DOHH2 (cell line): ENCODE results near the gene PKIB.

Experiments
- CTCF ChIP-seq: fragments of 200-600 bp; sonication (generic); IDR thresholded peaks from one replicate; pipeline ENCODE4 v1.5.1; 2014; ENCODE audit warnings: antibody characterized with exemption, mild to moderate bottlenecking, low read depth, low read length; ENCODE audit not compliant: poor library complexity, severe bottlenecking
- EZH2phosphoT487 ChIP-seq: fragments of 200-600 bp; sonication (generic); IDR thresholded peaks from 2 replicates; pipeline ENCODE4 v1.6.1; 2017; ENCODE audit warnings: borderline replicate concordance, mild to moderate bottlenecking, antibody characterized with exemption, low read length, moderate library complexity, mixed read lengths

GRCh38 chr6:122760330-122760729 lies 150.1 kb downstream of the PKIB start:
- TF ChIP-seq CTCF: no peak
- TF ChIP-seq EZH2phosphoT487: no peak
